SK-N-SH (cell line): ENCODE measurements around the gene S100A5. TPM values are rescaled to one million over a fixed set of nuclear protein-coding genes. Genes with fewer than 3 reads are reported as not detected.
A peak's percentile ranks its signal among the peaks of the same experiment; 100 is the strongest.

ENCODE experiments used
- CTCF ChIA-PET: fragments of 300-600, 350-600 bp; formaldehyde crosslinking; extraction: SDS; loops from one replicate; lab custom pipeline; 2021; lab: Yijun Ruan, JAX
- POLR2A ChIA-PET: fragments of 350-600 bp; sonication (Branson Sonifier 250); formaldehyde crosslinking; extraction: SDS; loops from one replicate; lab custom pipeline; 2020; ENCODE audit warnings: antibody characterized with exemption, inconsistent platforms; lab: Yijun Ruan, JAX
- DNase-seq: peaks from one replicate; pipeline ENCODE4 v3.0.0; 2012
- H2AFZ ChIP-seq: fragments of 200-600 bp; sonication (generic); 2 replicates; pipeline ENCODE4 v1.8.1; 2016; ENCODE audit warnings: antibody characterized with exemption, mild to moderate bottlenecking, low read depth
- H3F3A ChIP-seq: fragments of 200-600 bp; sonication (generic); replicated peaks from 2 replicates; pipeline ENCODE3; 2016; ENCODE audit warnings: antibody characterized with exemption, mild to moderate bottlenecking; ENCODE audit not compliant: insufficient read depth
- H3K27ac ChIP-seq, 2 experiments: fragments of 200-500 bp in 1 of 2; fragments of 200-600 bp in 1 of 2; sonication (Bioruptor generic) in 1 of 2; sonication (generic), shearing (Covaris generic) in 1 of 2; 2 replicates each; pipeline versions ENCODE4 v1.5.1 to v1.6.1; 2014 to 2016; ENCODE audit warnings: low read depth in 2 of 2, inconsistent platforms in 1 of 2, low read length in 1 of 2, mild to moderate bottlenecking in 1 of 2, mixed read lengths in 1 of 2
- H3K27me3 ChIP-seq: fragments of 200-600 bp; sonication (generic), shearing (Covaris generic); 2 replicates; pipeline ENCODE4 v1.6.1; 2016; ENCODE audit warnings: mixed run types; ENCODE audit not compliant: insufficient read depth
- H3K36me3 ChIP-seq, 2 experiments: fragments of 200-500 bp in 1 of 2; fragments of 200-600 bp in 1 of 2; sonication (Bioruptor generic) in 1 of 2; sonication (generic) in 1 of 2; replicated peaks in 1 of 2; 2 replicates each; pipeline versions ENCODE3 to v1.5.1; 2014 to 2016; ENCODE audit warnings: low read length in 1 of 2, mild to moderate bottlenecking in 1 of 2; ENCODE audit not compliant: insufficient read depth in 2 of 2, control insufficient read depth in 1 of 2
- H3K4me1 ChIP-seq, 2 experiments: fragments of 200-500 bp in 1 of 2; fragments of 200-600 bp in 1 of 2; sonication (Bioruptor generic) in 1 of 2; sonication (generic), shearing (Covaris generic) in 1 of 2; 2 replicates each; pipeline versions ENCODE4 v1.5.1 to v1.6.1; 2014 to 2016; ENCODE audit warnings: low read depth in 1 of 2, low read length in 1 of 2, mixed run types in 1 of 2; ENCODE audit not compliant: insufficient read depth in 2 of 2, control insufficient read depth in 1 of 2
- H3K4me2 ChIP-seq: fragments of 200-600 bp; sonication (generic), shearing (Covaris generic); 2 replicates; pipeline ENCODE4 v1.6.1; 2017; ENCODE audit warnings: mixed run types
- H3K4me3 ChIP-seq, 2 experiments: fragments of 200-500 bp in 1 of 2; fragments of 200-600 bp in 1 of 2; sonication (Bioruptor generic) in 1 of 2; sonication (generic), shearing (Covaris generic) in 1 of 2; 2 replicates each; pipeline versions ENCODE4 v1.5.1 to v1.8.1; 2014 to 2016; ENCODE audit warnings: low read depth in 2 of 2, inconsistent platforms in 1 of 2, low read length in 1 of 2, mild to moderate bottlenecking in 1 of 2, mixed read lengths in 1 of 2, moderate library complexity in 1 of 2
- H3K79me2 ChIP-seq: fragments of 200-600 bp; sonication (generic); 2 replicates; pipeline ENCODE4 v1.8.1; 2017; ENCODE audit warnings: mild to moderate bottlenecking; ENCODE audit not compliant: insufficient read depth
- H3K9ac ChIP-seq: fragments of 200-600 bp; sonication (generic); 2 replicates; pipeline ENCODE4 v1.6.1; 2017; ENCODE audit warnings: mixed run types
- H3K9me2 ChIP-seq: fragments of 200-600 bp; sonication (generic); 2 replicates; pipeline ENCODE4 v1.6.1; 2017; ENCODE audit warnings: mixed run types
- H3K9me3 ChIP-seq: fragments of 200-600 bp; sonication (generic); 2 replicates; pipeline ENCODE4 v1.6.1; 2017; ENCODE audit warnings: mixed run types, mild to moderate bottlenecking, moderate library complexity
- H4K20me1 ChIP-seq: fragments of 200-600 bp; sonication (generic); 2 replicates; pipeline ENCODE4 v1.6.1; 2017; ENCODE audit warnings: mild to moderate bottlenecking, mixed run types; ENCODE audit not compliant: insufficient read depth
- CHD2 ChIP-seq: fragments of 150-350 bp; IDR thresholded peaks from 2 replicates; pipeline ENCODE4 v1.6.1; 2018; ENCODE audit warnings: low read length; ENCODE audit not compliant: partially characterized antibody
- CTCF ChIP-seq: fragments of 200-600 bp; sonication (generic); IDR thresholded peaks from 2 replicates; pipeline ENCODE4 v1.6.1; 2017; ENCODE audit warnings: antibody characterized with exemption, mild to moderate bottlenecking, moderate library complexity
- ELF1 ChIP-seq: IDR thresholded peaks from 2 replicates; pipeline ENCODE4 v1.4.0; 2012
- EP300 ChIP-seq, 2 experiments: IDR thresholded peaks; 2 replicates each; pipeline versions ENCODE4 v1.4.0 to v1.6.1; 2012; ENCODE audit warnings: borderline replicate concordance in 1 of 2, low read depth in 1 of 2, low read length in 1 of 2
- EZH2phosphoT487 ChIP-seq: fragments of 200-600 bp; sonication (generic); IDR thresholded peaks from 2 replicates; pipeline ENCODE4 v1.6.1; 2017; ENCODE audit warnings: low read depth, mixed run types, mild to moderate bottlenecking, antibody characterized with exemption, moderate library complexity, borderline replicate concordance
- FOSL2 ChIP-seq: IDR thresholded peaks from 2 replicates; pipeline ENCODE4 v1.4.0; 2012; ENCODE audit warnings: low read depth, mild to moderate bottlenecking, moderate library complexity, borderline replicate concordance
- FOXJ3 ChIP-seq: sonication (generic); formaldehyde crosslinking; IDR thresholded peaks from 2 replicates; pipeline ENCODE4 v1.5.1; 2020; ENCODE audit warnings: mild to moderate bottlenecking, missing genetic modification reagents
- GATA2 ChIP-seq: sonication (generic); formaldehyde crosslinking; IDR thresholded peaks from 2 replicates; pipeline ENCODE4 v1.5.0; 2020; ENCODE audit warnings: mild to moderate bottlenecking, missing genetic modification reagents
- MXI1 ChIP-seq: IDR thresholded peaks from 2 replicates; pipeline ENCODE4 v1.6.1; 2012; ENCODE audit warnings: mild to moderate bottlenecking, low read depth, low read length, improper control_type of control experiment
- RAD21 ChIP-seq: IDR thresholded peaks from 2 replicates; pipeline ENCODE4 v1.6.1; 2012; ENCODE audit warnings: mild to moderate bottlenecking, low read length
- RCOR1 ChIP-seq: fragments of 150-350 bp; IDR thresholded peaks from 2 replicates; pipeline ENCODE4 v1.6.1; 2017; ENCODE audit warnings: antibody characterized with exemption, low read length
- RFX5 ChIP-seq: IDR thresholded peaks from 2 replicates; pipeline ENCODE4 v1.6.1; 2012; ENCODE audit warnings: mild to moderate bottlenecking, improper control_type of control experiment, low read length
- TCF12 ChIP-seq: IDR thresholded peaks from 2 replicates; pipeline ENCODE4 v1.4.0; 2012
- ZBTB33 ChIP-seq: IDR thresholded peaks from 2 replicates; pipeline ENCODE4 v1.4.0; 2012; ENCODE audit warnings: low read depth, borderline replicate concordance
- WGBS: methylation state at CpG from one replicate; pipeline ENCODE4 v1.1.6; 2017; ENCODE audit warnings: low lambda C conversion rate; 5-methylcytosine and 5-hydroxymethylcytosine counted together
- polyA plus RNA-seq, 3 experiments: library from polyadenylated mRNA; depleted of rRNA; stranded (reverse); fragments of >200 nt; gene quantifications; 2 replicates each; pipeline ENCODE4 v1.2.3, GENCODE V29; 2012
- TF ChIP-seq, protein P1 (sequence below): fragments of 150-350 bp; IDR thresholded peaks from 2 replicates; pipeline ENCODE4 v1.6.1; 2016; ENCODE audit warnings: mild to moderate bottlenecking, low read depth, low read length
- TF ChIP-seq, protein P2 (sequence below): fragments of 150-350 bp; IDR thresholded peaks from 2 replicates; pipeline ENCODE4 v1.6.1; 2017; ENCODE audit warnings: antibody characterized with exemption, low read length, low read depth, borderline replicate concordance

The S100A5 gene
- polyA plus RNA-seq, 1 of the 3 experiments (the other 2 are of a cell fraction), result 0.15 TPM

GRCh38 chr1:153553830-153554541, 13.3 kb upstream of the S100A5 start:
- H3K4me2 ChIP-seq, result 0 out of 2 replicates have a peak overlapping the region, but pooled peaks have one; percentile 13
- WGBS, result 71% methylated on average over 2 of the region's 2 CpGs
- no peak overlapping the region for H3K9ac ChIP-seq
- DNase-seq, result no peak
- H2AFZ ChIP-seq, result peak overlapping the region; percentile 50; the same call in 1 of the 2 replicates
- no peak overlapping the region for H3K4me3 ChIP-seq
- H3K27me3 ChIP-seq, result no peaks in the 10 kb centered on the region
- no peaks in the 10 kb centered on the region for H3F3A ChIP-seq
- peak overlapping the region; percentile 55 to 71 for H3K27ac ChIP-seq
- H4K20me1 ChIP-seq, result no peaks in the 10 kb centered on the region
- CTCF ChIA-PET, result interaction anchor here (0.7 to 11.8 kb wide), 6 partner anchors 8 to 59 kb away, joined by 3 to 62 read pairs (median 9); no protein-coding TSS in a partner anchor
- POLR2A ChIA-PET, result no interaction called here
- TF ChIP-seq CTCF, result no peak
- no peak for TF ChIP-seq ELF1
- no peak for TF ChIP-seq FOXJ3 (CRISPR knock-in tag)
- TF ChIP-seq EZH2phosphoT487, result no peak
- TF ChIP-seq TCF12, result no peak
- no peak for TF ChIP-seq CHD2
- TF ChIP-seq FOSL2, result no peak; the same call in 1 of the 2 replicates
- TF ChIP-seq, protein P1, sequence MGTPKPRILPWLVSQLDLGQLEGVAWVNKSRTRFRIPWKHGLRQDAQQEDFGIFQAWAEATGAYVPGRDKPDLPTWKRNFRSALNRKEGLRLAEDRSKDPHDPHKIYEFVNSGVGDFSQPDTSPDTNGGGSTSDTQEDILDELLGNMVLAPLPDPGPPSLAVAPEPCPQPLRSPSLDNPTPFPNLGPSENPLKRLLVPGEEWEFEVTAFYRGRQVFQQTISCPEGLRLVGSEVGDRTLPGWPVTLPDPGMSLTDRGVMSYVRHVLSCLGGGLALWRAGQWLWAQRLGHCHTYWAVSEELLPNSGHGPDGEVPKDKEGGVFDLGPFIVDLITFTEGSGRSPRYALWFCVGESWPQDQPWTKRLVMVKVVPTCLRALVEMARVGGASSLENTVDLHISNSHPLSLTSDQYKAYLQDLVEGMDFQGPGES, result no peak
- TF ChIP-seq, all 33 proteins: peak for 0
- Histone ChIP-seq H3K36me3 (no peaks in the 10 kb centered on the region), H3K79me2 (no peaks in the 10 kb centered on the region), H3K9me3 (no peaks in the 10 kb centered on the region), H3K4me1 (peaks cover 21 to 22% of the 10 kb centered on the region in 2 experiments; a peak in 3 of 4 replicates), H3K9me2 (no peaks in the 10 kb centered on the region)

DNA sequence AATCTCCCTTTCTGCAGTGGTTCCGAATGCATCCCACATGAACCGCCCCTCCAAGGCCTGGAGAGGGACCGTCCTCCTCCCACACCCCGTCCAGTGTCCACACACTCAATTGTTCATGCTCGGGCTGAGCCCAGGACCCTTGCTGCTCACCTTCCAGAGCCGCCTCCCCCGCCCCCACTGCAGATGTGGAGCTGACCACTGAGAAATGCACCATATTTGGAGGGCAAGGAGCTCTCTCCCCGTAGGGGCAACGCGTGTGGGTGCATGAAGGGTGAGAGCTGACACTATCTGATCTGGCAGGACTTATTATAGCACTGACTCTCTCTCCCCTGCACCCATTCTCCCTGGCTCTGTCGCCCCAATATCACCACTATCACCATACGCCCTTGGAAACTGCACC, 12.4 kb upstream of the S100A5 start:
- H3K9ac ChIP-seq, result no peak overlapping the region
- WGBS, result 99% methylated on average over 12 of the region's 12 CpGs
- H3K79me2 ChIP-seq, result no peaks in the 10 kb centered on the region
- TF ChIP-seq MXI1 (no peak), ZBTB33 (no peak), RCOR1 (no peak), EP300 (IDR thresholded peaks at IDR 0.05; ENCODE audit: borderline replicate concordance in 1 of 2, low read depth in 1 of 2, low read length in 1 of 2) (no peak), RAD21 (no peak), RFX5 (no peak), GATA2 (CRISPR knock-in tag) (no peak), CHD2 (no peak), FOSL2 (no peak)
- TF ChIP-seq, protein P2, sequence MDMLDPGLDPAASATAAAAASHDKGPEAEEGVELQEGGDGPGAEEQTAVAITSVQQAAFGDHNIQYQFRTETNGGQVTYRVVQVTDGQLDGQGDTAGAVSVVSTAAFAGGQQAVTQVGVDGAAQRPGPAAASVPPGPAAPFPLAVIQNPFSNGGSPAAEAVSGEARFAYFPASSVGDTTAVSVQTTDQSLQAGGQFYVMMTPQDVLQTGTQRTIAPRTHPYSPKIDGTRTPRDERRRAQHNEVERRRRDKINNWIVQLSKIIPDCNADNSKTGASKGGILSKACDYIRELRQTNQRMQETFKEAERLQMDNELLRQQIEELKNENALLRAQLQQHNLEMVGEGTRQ, result no peak
- H3K36me3 ChIP-seq, result no peaks in the 10 kb centered on the region
- H3K27me3 ChIP-seq, result no peaks in the 10 kb centered on the region
- ChIA-PET POLR2A (no interaction called here), CTCF (interaction anchor here (1.1 to 11.8 kb wide), 7 partner anchors 9 to 199 kb away, joined by 3 to 62 read pairs (median 9); no protein-coding TSS in a partner anchor)
- H3F3A ChIP-seq, result no peaks in the 10 kb centered on the region
- no peak for DNase-seq
- no peaks in the 10 kb centered on the region for H4K20me1 ChIP-seq
- no peak overlapping the region for H2AFZ ChIP-seq
- H3K9me3 ChIP-seq, result no peaks in the 10 kb centered on the region
- no peaks in the 10 kb centered on the region for H3K9me2 ChIP-seq
- no peak overlapping the region for H3K4me2 ChIP-seq
- no peak overlapping the region for H3K4me3 ChIP-seq
- peaks cover 29 to 30% of the 10 kb centered on the region in 2 experiments; a peak in 3 of 4 replicates for H3K4me1 ChIP-seq
- H3K27ac ChIP-seq, result peak overlapping the region in 1 of 2 experiments; percentile 55; a peak in 2 of 4 replicates
